Dedifferentiated amniotic fluid mesenchymal stem cell (primary cell): ENCODE measurements around the gene LSAMP.

Experiments used
- DNase-seq: peaks from one replicate; pipeline ENCODE4 v3.0.0-alpha.2; 2016; ENCODE audit errors: extremely low spot score

Gene LSAMP

DNA sequence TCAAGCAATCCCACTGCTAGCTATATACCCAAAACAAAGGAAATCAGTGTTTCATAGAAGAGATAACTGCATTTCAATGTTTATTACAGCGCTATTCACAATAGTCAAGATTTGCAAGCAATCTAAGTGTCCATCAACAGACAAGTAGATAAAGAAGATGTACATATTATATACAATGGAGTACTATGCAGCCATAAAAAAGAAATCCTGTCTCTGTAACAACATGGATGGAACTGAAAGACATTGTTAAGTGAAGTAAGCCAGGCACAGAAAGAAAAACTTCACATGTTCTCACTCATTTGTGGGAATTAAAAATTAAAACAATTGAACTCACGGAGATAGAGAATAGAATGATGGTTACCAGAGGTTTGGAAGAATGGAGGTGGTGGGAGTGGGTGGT is 89.2 kb downstream of the LSAMP start:
- DNase-seq: no peak

DNA sequence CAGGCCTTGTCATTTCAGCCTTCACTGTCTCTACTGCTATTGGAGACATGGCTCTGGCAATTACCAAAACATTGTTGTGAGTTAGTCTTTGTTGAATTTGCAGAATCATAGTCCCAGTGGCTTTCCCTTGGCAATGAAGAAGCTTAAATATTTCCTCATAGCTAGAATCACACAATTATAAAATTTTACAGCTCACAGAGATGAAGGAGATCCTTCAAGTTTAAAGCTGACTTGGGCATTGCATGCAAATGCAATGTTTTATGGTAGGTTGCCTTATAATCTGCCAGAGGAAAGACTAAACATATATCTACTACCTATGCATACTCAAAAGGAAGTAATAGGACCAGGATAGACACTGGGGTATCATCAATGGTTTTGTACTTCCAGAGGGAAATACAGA is 90.9 kb downstream of the LSAMP start:
- DNase-seq: no peak

DNA sequence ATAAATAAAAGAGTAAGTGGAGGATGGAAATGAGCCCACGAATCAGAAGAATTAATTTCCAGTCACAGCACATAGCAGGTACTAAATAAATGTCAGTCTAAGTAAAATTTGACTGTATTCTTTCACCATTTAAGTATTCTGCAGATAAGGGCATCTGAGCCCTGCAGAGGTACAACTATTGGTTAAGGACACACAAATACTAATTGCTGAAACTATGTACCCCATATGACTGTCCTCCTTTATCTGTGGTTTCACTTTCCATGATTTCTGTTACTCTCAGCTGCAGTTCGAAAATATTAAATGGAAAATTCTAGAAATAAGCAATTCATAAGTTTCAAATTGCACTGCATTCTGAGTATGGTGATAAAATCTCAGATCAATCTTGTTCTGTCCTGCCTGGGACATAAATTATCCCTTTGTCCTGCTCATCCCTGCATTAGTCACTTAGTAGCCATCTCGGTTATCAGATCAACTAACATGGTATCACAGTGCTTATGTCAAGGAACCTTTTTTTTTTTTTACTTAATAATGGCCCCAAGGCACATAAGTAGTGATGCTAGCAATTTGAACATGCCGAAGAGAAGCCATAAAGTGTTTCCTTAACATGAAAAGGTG is 95.1 kb downstream of the LSAMP start:
- DNase-seq: no peak

DNA sequence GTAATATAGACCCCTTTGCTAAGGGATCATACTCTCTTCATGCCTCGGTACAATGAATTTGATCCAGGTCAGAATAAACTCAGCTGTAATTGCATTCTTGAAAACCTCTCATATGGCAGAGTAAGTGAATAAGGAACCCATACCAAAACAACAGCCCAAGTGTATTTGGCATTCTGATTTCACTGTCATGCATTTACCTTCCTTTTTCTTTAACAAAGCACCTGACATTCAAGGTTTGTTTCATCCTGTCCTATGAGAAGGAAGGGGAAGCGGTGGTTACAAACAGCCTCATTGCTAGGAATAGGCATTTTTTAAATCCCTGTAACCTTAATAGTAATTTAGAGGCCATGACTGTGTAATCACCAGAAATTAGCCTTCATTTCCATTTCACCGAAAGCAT is 97.1 kb downstream of the LSAMP start:
- no peak for DNase-seq

DNA sequence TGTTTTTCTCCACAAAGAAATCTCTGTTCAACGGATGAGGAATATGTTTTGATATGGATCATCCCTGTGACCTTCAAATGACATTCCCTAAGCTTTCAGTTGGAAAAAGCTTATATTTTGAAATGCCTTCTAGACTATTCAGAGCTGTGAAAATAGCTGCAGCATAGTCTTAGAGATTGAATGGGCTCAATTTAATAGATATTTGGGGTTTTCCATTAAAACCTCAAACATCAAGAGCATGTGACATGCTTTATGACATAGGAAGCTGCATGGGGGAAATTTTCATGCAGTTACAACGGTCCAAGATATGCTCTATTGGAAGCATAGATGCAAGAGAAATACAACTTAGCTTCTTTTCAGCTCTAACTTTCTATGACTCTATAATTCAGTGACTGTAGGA is 102.8 kb downstream of the LSAMP start:
- DNase-seq: no peak

DNA sequence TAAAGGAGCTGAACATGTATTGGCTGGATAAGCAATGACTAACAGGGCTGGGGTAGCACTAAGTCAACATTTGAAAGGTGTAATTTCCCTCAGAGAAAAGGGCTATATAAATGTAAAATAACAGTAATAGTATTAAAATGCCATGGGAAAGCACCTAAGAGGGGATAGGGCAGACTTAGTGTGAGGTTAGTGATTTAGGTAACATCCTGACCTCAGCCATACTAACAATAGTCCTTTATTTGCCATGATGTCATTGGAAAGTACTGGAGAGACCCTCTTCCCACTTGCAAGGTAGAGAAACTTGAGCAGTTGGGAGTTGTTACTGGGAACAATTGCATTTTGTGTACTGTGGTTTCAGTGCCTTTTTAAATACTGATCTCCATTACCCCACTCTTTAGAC is 103.4 kb downstream of the LSAMP start:
- DNase-seq: no peak

DNA sequence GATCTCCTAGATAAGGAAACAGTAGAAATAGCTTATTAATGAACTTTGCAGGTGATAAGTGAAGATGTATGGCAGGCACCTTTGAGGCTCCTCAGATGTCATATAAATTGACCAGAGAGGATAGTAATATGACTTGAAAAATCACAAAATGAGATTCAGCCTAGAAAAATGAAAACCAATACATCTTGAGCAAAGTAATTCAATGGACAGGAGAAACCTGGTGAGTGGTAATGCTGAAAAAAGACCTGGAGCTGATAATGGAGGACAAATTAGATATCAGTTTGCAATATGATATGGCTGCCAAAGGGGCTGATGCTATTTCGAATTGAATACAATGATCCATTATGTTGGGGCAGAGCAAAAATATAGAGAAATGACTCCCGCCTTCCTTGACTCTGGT is 103.9 kb downstream of the LSAMP start:
- DNase-seq: no peak

DNA sequence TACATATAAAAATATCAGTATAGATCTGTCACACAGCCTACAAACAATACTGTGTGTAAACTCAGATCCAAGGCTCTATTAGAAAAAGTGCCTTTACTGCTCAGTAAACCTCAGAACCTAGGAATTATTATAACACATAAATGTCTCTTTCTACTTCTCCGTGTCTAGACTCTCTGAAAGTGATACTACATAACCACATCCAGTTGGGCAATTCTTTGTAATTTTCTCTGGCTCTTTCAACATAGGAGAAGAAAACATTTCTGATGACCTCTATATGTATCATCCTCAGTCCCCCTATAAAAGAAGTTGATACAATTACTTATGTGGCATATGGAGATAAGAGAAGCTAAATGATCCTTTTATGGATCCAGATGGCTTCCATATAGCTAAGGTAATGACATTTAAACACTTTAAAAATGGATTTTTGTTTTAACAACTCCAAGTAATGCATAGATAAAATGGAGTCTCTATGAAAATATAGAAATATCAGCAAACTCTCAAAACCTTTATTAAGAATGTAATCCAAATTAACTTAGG is 104.5 kb downstream of the LSAMP start:
- DNase-seq: no peak

DNA sequence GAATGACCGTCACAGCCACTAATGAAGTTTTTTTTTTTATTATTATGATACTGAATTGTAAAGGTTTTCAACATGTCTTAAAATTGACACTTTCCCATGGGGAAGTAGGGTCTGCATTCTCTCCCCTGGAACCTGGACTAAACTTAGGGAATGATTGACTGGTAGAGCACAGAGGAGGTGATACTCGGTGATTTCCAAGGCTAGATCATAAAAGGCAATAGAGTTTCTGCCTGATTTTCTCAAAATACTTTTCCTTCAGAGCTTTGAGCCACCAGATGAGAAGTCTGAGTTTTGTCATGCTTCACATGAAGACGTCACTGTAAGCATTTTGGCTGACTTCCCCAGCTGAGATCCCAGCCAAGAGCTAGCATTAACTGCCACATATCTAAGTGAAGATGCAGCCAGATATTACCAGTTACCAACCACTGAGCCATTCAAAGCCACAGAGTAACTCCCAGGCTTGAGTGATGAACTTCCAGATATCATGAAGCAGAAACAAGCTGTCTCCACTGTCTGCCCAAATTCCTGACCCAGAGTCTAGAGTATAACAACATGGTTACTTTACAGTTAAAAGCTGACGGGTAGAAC is 105.8 kb downstream of the LSAMP start:
- no peak for DNase-seq

DNA sequence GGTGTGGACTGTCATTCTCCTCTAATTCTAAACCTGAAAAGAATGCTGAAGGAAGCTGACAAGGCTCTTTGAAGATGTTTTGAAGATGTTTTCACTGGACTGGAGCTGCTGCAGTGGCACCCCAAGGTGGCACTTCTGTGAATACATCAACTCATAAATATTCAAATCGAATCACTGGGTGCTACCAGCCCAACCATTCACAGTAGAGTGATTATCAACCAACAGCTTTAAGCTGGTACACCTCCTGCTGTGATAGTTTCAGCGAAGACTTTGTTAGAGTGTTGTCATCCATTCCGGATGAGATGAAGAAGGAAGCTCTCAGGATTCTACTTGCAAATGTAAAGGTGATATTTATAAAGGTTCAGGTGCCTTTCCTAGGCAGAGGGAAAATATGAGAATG is 106.6 kb downstream of the LSAMP start:
- DNase-seq: no peak

DNA sequence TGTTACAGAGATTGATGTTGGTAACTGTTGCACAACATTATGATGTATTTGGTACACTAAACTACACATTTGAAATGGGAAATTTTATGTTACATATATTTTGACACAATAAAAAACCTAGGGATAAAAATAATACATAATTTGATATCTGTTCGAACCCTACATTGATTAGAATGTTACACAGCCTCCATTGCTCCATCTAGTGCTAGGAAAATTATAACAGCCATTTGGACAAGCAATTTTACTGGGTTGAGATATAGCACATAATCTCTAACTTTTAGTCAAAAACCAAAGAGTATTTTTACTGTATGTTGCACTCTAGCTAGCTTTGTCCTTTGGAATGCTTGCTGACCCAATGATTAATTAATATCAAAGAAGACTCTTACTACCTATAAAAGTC is 108.1 kb downstream of the LSAMP start:
- DNase-seq: no peak

DNA sequence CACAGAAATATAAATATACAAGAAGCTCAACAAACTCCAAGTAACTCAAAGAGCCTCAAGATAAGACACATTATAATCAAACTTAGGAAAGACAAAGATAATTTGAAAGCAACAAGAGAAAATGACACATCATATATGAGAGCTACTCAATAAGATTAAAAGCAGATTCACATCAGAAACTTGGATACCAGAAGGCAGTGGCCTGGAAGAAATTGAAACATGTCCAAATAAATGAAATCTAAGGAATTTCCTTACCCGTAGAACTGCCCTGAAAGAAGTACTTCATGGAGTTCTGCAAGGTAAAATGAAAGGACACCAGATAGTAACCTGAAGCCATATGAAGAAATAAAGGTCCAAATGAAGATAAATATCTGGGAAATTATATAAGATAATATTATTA is 113.9 kb downstream of the LSAMP start:
- no peak for DNase-seq

DNA sequence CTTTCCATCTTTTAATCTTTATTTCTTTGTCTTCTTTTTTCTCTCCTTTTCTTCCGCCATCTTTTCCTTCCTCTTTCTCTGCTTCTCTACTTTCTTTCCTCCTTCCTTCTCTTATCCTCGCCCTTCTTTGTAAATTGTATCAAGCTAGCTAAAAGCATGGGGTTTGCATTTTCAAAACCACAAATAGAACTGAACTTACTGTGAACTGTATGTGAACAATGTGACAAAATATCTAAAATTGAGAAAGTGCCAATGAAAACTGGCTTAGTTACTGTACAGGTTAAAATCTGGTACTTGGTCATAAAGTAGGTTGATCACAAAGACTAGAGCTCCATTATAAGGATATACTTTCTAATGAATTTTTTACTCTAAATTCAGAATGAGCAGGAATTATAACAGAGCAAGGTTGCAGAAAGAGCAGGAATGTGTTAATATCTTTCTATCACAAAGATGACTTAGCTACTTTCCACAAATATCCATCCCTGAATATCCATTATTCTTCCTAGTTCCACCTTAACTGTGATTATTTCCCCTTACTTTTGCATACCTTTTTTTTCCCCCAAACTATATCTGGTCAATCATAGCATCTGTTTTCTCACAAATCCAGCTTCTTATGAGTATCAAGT is 122.4 kb downstream of the LSAMP start:
- no peak for DNase-seq

DNA sequence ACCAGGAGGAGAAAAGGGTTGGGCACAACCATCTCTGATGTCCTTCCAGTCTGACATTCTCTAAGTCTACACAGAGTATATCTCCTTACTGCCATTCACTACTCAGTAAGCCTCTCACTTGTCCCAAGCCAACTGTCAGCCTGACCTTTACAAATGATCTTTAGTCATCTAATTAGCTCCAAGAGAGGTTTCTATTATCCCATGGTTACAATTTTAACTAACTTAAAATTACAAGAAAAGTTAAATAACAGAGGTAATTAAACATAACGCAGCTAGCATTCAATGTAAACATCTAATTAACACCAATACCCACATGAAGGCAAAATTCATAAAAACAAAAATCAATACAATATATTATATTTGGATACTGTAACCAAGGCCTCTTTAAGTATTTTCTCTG is 126.9 kb downstream of the LSAMP start:
- no peak for DNase-seq

DNA sequence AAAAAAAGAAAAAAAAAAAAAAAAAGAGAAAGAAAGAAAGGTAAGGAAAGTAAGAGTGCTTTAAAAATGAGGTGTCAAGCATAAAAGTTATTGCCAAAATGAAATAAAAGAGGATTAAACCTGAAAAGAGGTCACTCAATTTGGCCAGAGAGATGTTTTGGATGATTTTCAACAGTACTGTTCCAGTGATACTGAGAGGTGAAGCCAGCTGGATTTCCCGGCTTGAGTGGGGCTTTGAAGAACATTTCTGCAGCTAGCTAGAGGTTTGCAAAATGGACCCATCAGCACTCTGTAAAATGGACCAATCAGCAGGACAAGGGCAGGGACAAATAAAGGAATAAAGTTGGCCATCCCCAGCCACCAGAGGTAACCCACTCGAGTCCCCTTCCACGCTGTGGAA is 128.5 kb downstream of the LSAMP start:
- DNase-seq: no peak

DNA sequence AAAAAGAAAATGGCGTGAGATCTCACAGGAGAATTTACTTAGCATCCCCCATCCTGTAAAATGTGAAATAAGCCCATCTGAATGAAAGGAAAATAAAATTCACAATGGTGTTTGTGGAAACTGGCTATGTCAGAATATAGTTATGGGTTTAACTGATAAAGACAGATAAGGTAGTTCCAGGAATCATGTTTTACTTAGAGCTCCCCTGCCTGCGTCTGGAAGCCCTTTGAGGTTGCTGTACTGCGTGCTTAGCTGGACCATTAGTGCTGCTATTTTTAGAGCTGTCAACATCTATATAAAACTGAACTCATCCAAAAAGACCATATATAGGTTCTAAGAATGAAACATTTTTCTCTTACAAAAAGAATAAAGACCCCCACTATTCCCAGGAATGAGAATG is 130.8 kb downstream of the LSAMP start:
- no peak for DNase-seq

DNA sequence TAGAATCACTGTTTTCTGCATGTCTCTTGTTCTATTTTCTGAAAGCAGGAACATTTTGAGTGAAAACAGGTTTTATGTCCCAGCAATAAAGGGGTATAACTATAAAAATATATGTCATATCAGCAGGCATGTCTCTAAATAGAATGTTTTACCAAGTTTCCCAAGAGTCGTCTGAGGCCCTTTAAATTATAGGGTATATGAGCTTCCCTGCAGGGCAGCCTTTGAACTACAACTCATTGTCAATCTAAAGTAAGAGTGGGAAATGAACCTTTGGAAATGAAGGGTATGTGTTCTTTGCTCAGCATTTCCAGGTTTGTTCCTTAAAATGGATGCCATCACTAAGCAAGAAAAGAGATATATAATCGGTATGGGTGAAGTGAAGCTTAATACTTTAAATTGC is 138.6 kb downstream of the LSAMP start:
- DNase-seq: no peak

DNA sequence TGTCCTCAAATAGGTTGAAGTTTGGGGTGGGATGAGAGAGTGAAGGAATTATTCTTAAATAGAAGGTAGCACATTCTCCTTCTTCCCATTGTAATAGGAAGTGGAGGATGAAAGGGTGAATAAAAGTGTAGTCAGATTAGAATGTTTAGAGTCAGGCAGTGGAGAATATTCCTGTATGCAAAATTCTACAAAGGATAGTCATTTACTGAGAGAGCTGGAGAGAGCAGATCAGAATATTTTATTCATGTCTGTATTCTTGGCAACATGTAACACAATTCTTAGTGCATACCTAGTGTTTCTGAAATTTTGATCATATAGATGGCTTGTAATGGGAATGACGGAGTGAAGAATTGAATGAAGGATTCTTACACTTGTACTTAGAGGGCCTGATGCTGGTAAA is 139.1 kb downstream of the LSAMP start:
- no peak for DNase-seq

DNA sequence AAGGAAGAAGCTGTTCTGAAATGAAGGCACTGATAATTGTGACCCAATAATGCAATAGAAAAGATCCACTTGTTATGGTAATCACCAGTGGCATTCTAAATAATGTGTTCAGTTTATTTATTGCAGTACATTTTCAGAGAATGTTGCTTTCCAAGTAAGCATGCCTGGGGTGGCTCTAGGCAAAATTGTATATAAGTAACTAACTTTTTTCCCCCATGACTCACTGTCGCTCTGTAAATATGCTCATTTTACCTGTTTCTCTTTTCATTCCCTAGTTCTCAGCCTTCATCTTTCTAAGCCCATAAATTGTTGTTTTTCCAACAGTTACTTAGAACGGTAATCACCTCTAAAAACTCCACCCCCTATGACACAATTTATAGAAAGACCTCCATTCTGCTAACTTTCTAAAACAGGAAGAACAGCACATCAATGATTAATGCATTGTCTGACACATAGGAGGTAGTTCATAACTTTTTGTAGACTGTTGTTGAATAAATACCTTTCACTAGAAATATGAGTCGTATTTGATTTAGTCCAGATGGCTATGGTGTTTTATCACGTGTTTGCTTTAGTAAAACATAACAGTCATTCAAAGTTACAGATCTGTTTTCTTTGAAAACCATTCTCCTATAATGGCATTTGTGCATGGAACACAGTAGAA is 143.1 kb downstream of the LSAMP start:
- DNase-seq: no peak

DNA sequence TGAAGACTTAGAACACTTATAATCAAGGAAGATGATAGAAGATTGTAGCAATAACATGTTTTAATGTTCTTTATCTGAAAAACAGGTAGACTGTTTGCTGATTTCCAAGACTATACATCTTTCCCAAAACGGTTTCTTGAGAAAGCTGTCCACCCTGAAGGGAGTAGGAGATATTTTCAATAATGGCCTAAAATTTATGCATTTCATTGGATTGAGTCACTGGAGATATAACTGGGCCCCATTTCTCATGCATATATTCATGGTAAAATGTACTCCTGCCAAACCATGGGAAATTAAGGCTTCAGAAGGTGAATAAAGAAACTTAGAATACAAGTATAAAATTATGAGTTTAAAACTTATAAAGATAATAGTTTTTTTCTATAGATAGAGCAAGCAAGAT is 143.9 kb downstream of the LSAMP start:
- no peak for DNase-seq

DNA sequence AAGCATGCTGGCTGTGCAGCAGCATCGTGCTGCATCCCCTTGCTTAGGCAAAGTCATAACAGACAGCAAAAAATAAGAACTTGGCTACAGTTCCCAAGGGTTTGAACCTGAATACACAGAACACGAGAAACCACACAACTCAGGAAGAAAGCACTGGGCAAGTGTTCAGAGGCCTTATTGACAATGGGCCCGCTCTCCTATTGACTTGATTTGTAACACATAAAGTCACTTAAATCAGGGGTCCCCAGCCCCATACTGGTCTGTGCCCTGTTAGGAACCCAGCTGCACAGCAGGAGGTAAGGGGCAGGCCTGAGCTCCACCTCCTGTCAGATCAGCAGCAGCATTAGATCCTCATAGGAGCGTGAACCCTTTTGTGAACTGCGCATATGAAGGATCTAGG is 145.1 kb downstream of the LSAMP start:
- no peak for DNase-seq

DNA sequence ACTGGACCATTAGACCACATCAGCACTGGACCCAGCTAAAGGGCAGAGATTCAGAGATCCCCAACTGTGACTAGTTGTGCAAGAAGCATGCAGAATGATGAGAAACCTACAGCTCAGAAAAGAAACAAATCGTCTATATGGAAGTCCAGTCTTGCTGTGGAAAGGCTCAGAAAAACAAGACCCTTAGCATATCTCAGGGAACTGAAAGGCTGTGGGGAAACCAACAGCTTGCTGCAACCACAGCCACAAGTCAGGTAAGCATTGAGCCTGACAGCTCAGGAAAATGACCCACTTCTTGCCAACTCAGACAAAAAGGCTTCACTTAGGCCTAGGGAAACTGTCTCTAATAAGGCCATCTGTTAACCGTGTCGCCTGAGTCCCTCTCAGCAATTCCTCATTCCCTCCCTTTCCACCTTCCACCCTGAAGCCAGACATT is 145.6 kb downstream of the LSAMP start:
- DNase-seq: no peak

DNA sequence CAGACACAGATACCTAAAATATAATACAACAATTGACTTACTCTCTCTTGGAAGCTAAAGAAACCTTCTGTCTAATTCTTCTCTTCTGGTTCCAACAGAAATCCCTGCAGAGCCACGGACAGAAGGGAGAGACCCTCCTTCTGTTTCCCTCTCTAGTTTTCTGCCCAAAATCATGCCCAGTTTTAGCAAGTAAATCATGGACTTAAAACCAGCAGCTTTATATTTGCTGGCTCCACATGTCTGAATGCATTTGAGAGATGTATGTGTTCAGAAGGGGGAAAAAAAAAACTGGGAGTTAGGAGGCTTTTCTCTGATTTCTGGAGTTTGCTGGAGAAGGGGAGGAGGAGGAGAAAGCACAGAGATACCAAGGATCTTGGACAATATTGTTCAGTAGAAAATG is 147.1 kb downstream of the LSAMP start:
- no peak for DNase-seq
